NCI-H226 (cell line): Measurements from ENCODE around the gene NOXO1.
"Not testable (repeated sequence)": the region's sequence is repeated elsewhere in the genome, so short reads cannot be mapped to it uniquely, and the experiment has no call there.

Experiments used
- DNase-seq: peaks from one replicate; pipeline ENCODE4 v3.0.0-alpha.2; 2015

The NOXO1 gene

GRCh38 chr16:1977875-1978268 lies 3.4 kb downstream of the NOXO1 start:
- no peak for DNase-seq

- DNase-seq, result no peak
Observed at GRCh38 chr16:1976951-1977874, 4.1 kb downstream of the NOXO1 start.

DNA sequence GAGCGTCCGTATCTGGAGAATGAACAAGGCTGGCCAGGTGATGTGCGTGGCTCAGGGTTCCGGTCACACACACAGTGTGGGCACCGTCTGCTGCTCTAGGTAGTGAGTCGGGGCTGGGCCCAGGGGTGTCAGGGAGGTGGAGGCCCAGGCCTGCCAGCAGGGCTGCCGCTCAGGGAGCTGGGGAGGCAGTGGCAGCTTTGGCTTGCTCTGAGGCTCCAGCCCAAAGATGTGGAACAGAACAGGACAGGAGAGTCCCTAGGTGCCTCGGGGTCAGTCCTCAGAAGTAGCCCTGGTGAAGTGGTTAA lies 5.1 kb downstream of the NOXO1 start:
- no peak for DNase-seq

DNA sequence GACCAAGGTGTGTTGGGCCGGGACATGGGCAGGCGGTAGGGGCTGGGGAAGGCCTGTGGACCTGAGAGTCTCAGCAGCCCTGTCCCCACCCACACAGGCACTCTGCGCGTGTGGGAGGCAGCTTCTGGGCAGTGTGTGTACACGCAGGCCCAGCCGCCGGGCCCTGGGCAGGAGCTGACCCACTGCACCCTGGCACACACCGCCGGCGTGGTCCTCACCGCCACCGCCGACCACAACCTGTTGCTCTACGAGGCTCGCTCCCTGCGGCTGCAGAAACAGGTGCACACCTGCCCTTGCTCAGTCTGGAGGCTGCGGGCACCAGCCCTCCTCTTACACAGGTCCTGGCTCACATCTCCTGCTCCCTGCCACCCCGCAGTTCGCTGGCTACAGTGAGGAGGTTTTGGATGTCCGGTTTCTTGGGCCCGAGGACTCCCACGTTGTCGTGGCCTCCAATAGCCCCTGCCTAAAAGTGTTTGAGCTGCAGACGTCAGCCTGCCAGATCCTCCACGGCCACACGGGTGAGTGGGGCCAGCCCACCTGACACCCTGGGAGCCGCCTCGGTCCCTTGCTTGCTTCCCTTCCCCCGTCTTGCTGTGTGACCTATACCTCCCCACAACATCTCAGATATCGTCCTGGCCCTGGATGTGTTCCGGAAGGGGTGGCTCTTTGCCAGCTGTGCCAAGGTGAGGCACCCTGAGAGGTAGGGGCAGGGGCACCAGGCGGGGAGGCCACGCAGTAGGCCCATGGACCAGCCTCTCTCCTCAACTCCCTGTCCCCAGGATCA lies 5.6 kb downstream of the NOXO1 start:
- no peak for DNase-seq

- no peak for DNase-seq
Observed at GRCh38 chr16:1974157-1975070, 6.9 kb downstream of the NOXO1 start.

DNA sequence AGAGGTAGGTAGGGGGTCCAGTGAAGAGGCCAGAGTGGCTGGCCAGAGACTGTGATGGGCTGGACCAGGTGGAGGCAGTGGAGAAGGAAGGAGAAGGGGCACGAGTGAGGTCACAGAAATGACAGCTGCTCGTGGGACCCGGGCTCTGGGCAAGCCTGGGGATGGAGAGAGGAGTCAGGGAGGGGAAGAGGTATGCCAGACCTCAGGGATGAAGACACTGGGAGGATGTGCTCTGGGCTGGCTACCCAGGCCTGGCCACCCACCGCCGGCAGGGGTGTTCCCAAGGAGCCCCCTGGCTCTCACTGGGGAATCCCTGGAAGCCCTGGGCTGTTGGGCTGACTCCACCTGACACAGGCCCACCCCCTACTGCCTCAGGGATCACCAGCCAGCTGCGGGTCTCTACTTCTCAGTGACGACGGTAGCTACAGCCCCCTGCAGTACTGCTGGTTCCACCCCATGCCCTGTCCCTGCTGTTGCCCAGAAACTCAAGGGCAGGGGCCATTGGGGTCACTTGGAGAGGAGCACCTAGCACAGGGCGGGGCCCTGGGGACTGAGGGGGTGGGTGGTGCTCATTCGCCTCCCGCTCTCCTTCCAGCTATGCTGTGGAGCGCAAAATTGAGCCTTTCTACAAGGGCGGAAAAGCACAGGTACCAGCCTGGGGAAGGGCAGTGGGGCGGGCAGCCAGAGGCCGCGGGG lies 7.7 kb downstream of the NOXO1 start:
- DNase-seq, result no peak

GRCh38 chr16:1972490-1972877 lies 8.8 kb downstream of the NOXO1 start:
- no peak for DNase-seq

DNA sequence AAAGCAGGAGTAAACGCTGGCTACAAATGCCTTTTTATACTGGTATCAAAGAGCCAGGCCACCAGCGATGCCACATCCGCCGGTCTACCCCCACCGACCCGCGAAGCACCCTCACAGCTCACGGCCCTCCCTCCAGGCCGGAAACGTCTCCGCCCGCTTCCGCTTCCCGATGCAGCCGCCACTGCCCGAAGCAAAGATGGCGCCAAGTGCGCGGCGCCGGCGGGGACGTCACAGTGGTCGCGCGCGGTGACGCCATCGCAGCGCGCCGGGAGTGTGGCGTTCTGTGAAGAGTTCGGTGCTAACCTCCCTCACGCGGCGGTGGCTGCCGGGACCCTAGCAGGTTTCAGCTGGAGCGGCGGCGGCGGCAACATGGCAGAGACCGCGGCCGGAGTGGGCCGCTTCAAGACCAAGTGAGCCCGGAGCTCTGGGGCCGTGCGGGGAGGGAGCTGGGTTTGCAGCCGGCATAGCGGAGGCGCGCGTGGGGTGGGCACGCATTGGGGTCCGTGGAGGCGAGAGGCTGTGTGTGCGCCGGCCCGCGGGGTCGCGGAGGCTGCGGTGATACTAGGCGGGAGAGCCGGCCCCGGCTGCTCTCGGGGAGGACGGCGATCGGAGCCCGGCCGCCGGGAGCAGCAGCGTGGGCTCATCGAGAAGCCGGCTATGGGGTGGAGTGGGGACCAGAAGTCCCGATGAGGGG lies 9.3 kb downstream of the NOXO1 start, which contains the start of gene TBL3:
Gene TBL3 (plus strand): TSS at position 258 of the 694 bp plus-strand sequence. CDS start 112 bp downstream, at position 370.
- DNase-seq, result peak; percentile 90

- no peak for DNase-seq
Observed at GRCh38 chr16:1968146-1968953, 12.9 kb downstream of the NOXO1 start.

- no peak for DNase-seq
Observed at GRCh38 chr16:1966460-1966859, 14.8 kb downstream of the NOXO1 start, which contains the start of gene RNF151. RNF151 (plus strand) TSS chr16:1966856; CDS start chr16:1966882, 26 bp downstream.

DNA sequence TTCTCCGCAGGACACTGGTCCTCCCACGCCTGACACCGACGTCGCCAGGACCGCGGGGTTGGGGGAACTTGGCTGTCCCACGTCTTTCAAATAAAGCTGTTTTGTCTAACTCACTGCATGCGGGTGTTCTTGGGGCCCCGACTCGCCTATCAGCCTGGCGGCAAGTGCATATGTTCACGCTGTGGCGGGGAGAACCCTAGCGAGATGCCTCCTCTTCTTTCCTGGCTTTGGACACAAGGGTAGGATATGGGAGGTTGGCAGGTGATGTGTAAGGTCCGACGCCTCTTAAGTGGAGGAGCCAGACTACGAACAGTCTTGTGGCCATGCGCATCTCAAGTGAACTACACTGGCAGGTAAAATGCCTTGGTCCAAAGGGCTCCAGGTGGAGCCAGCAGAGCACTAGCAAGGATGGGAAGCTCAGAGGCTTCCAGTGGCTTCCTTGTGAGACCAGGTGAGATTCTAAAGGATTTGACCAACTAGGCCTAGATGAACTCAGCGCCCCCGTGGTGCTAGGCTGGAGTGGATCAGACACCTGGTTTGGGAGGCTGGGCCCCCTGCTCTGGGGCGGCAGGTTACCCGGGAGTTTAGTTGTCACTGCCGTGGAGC lies 15.8 kb downstream of the NOXO1 start:
- no peak for DNase-seq

- DNase-seq, result peak; percentile 97
Observed at GRCh38 chr16:1964506-1965395, 16.5 kb downstream of the NOXO1 start, which contains the start of gene RPS2. RPS2 (minus strand) TSS chr16:1964826; CDS start chr16:1964625, 201 bp downstream.

- no peak for DNase-seq
Observed at GRCh38 chr16:1963806-1964505, 17.3 kb downstream of the NOXO1 start.

DNA sequence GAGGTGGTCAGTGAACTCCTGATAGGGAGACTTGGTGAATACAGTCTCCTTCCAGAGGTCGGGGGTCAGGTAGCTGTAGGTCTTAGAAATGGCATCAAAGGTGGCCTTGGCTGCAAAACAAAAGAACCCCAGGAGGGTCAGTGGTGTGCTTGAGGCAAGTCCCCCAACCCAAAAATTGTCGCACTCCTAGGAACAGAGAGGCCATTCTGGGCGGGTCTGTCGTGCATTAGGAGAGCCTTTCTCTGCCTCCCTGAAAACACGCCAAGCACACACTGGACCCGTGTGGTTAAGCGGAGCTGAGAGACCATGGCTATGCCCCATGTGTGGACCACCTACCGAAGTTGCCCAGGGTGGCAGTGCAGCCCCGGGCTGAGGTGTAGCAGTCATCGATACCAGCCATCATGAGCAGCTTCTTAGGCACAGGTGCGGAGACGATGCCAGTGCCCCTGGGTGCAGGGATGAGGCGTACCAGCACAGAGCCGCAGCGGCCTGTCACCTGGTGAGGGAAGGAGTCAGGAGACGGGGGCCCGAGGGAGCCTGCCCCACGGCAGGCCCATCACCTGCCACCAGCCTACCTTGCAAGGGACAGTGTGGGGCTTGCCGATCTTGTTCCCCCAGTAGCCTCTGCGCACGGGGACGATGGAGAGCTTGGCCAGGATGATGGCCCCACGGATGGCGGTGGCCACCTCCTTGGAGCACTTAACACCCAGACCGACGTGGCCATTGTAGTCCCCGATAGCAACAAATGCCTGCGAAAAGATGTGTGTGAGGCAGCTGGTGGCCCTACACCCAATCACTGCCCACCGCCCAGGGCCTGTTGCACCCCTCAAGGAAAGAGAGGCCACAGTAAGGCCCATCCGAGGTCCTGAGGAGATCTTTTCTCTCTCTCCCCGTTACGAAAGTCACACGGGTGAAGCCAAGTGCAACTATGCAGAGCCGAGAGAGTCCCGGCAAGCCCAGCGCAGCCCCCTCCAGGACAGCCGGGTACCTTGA lies 18.8 kb downstream of the NOXO1 start:
- not testable (repeated sequence) for DNase-seq

DNA sequence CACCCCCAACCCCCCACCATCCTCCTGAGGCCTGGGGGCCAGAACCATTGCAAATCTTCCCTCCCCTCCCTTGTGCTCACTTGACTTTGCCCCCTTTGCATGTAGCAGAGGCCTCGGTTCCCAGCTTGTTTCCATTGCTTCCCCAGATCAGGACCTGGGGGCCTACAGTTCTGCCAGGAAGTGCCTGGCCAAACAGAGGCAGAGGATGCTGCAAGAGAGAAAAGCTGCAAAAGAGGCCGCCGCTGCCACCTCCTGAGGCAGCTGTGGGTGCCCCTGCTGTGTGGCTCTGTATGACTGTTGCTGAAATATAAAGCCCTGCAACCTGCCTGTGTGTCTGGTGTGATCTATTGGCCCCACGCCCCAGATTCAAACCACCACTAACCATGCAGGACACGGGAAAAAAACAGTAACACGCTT lies 19.6 kb downstream of the NOXO1 start:
- DNase-seq, result no peak

DNA sequence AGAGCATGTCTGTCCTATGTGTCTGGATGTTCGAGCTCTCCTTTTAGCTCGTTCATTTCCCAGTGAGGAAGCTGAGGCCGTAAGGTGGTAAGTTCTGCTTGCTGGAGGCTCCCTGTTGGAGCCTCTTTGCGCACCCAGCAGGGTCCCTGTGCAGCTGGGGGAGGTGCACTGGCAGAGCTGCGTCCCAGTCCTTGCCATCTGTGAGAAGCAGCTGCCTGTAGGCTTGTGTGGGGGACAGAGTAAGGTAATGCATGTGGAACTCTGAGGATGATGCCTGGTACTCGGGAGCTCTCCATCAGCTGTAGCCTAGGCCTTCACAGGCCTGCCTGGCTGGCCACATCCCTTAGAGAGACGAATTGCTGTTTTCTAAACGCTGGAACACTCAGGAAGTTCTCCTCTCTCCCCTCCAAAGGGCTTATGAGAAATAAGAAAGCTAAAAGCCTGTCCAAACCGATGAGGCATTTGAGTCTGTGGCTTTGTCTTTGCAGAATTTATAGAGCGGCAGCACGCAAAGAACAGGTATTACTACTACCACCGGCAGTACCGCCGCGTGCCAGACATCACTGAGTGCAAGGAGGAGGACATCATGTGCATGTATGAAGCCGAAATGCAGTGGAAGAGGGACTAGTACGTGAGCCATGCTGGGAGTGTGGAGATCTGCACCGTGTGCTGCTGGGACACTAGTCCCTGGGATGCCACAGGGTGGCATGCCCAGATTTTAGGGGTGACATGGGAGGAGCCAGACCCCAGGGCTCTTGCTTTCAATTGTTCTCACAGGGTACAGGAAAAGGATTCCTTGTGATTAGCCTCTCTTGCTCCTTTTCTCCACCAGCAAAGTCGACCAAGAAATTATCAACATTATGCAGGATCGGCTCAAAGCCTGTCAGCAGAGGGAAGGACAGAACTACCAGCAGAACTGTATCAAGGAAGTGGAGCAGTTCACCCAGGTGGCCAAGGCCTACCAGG lies 20.3 kb downstream of the NOXO1 start:
- DNase-seq, result no peak
